Glutamatergic neuron (in vitro differentiated cells): Measurements from ENCODE around the gene GGA3. TPM values are rescaled to one million over a fixed set of nuclear protein-coding genes. Genes with fewer than 3 reads are reported as not detected.

ENCODE experiments used
- total RNA-seq: library from RNA; stranded (reverse); fragmentation: NEBNext Ultra II Directional; extraction: Animal tissue kit (Norgen Biotek cat#: 25700); gene quantifications from one replicate; pipeline ENCODE4 v1.2.1, GENCODE V29; 2021; ENCODE audit not compliant: unreplicated experiment

Gene GGA3
- total RNA-seq, 1 donor from 2014 or later = 65.0 TPM

Other genes with a start within 250 kb of the GGA3 start
- gene MRPL58, start 248.9 kb downstream of the GGA3 start, total RNA-seq = 22.2 TPM
- 139 TPM for gene ATP5PD, start 214.6 kb downstream of the GGA3 start, total RNA-seq
- 23.4 TPM for gene KCTD2, start 214.4 kb downstream of the GGA3 start, total RNA-seq
- 1.1 TPM for gene SLC16A5, start 173.7 kb downstream of the GGA3 start, total RNA-seq
- gene ARMC7, start 151.6 kb downstream of the GGA3 start, total RNA-seq = 9.9 TPM
- gene NT5C, start 129.9 kb downstream of the GGA3 start, total RNA-seq = 40.4 TPM
- 642 TPM for gene JPT1, start 107.1 kb downstream of the GGA3 start, total RNA-seq
- gene SUMO2, start 78.6 kb downstream of the GGA3 start, total RNA-seq = 625 TPM
- gene NUP85, start 55.9 kb downstream of the GGA3 start, total RNA-seq = 58.9 TPM
- gene MRPS7, start 273 bp upstream of the GGA3 start, total RNA-seq = 48.8 TPM
- gene MIF4GD, start 9.6 kb upstream of the GGA3 start, total RNA-seq = 12.8 TPM
- gene SLC25A19, start 27.8 kb upstream of the GGA3 start, total RNA-seq = 9.3 TPM
- gene GRB2, start 144.1 kb upstream of the GGA3 start, total RNA-seq = 148 TPM
- gene TMEM94, start 195.0 kb upstream of the GGA3 start, total RNA-seq = 117 TPM